Measurements from ENCODE around the gene COL7A1.
"Not testable (repeated sequence)": the region's sequence is repeated elsewhere in the genome, so short reads cannot be mapped to it uniquely, and the experiment has no call there.

Gene COL7A1

GRCh38 chr3:48536116-48536515 lies 59.0 kb downstream of the COL7A1 start:
- peaks cover 6% of the 10 kb centered on the region for H3K4me1 ChIP-seq (ENCODE audit: insufficient read depth, poor library complexity, severe bottlenecking)
- no peak; the same call in 1 of the 3 replicates for ATAC-seq (ENCODE audit: low read depth)
- TF ChIP-seq CTCF (IDR thresholded peaks at IDR 0.05; ENCODE audit: poor library complexity, severe bottlenecking): no peak
- DNase-seq (ENCODE audit: low spot score): no peak
- no peak overlapping the region for H3K4me3 ChIP-seq (ENCODE audit: severe bottlenecking)
- H3K27ac ChIP-seq (ENCODE audit: poor library complexity, severe bottlenecking): peak overlapping the region; percentile 48
- H3K9me3 ChIP-seq (ENCODE audit: severe bottlenecking): no peaks in the 10 kb centered on the region
- peaks cover 82% of the 10 kb centered on the region for H3K36me3 ChIP-seq (ENCODE audit: low read depth)
- no peaks in the 10 kb centered on the region for H3K27me3 ChIP-seq (ENCODE audit: insufficient read depth, poor library complexity, severe bottlenecking)

GRCh38 chr3:48535578-48535977 lies 59.6 kb downstream of the COL7A1 start:
- no peaks in the 10 kb centered on the region for H3K27me3 ChIP-seq (ENCODE audit: insufficient read depth, poor library complexity, severe bottlenecking)
- peak overlapping the region; percentile 48 for H3K27ac ChIP-seq (ENCODE audit: poor library complexity, severe bottlenecking)
- H3K4me1 ChIP-seq (ENCODE audit: insufficient read depth, poor library complexity, severe bottlenecking): peaks cover 6% of the 10 kb centered on the region
- H3K9me3 ChIP-seq (ENCODE audit: severe bottlenecking): no peaks in the 10 kb centered on the region
- DNase-seq (ENCODE audit: low spot score): no peak
- no peak for TF ChIP-seq CTCF (IDR thresholded peaks at IDR 0.05; ENCODE audit: poor library complexity, severe bottlenecking)
- ATAC-seq (ENCODE audit: low read depth): peak; percentile 90
- H3K4me3 ChIP-seq (ENCODE audit: severe bottlenecking): no peak overlapping the region
- H3K36me3 ChIP-seq (ENCODE audit: low read depth): peaks cover 87% of the 10 kb centered on the region

GRCh38 chr3:48532977-48533337 lies 62.2 kb downstream of the COL7A1 start:
- Histone ChIP-seq H3K9me3 (ENCODE audit: severe bottlenecking) (no peaks in the 10 kb centered on the region), H3K4me1 (ENCODE audit: insufficient read depth, poor library complexity, severe bottlenecking) (peaks cover 6% of the 10 kb centered on the region), H3K27me3 (ENCODE audit: insufficient read depth, poor library complexity, severe bottlenecking) (no peaks in the 10 kb centered on the region), H3K36me3 (ENCODE audit: low read depth) (peaks cover 92% of the 10 kb centered on the region), H3K4me3 (ENCODE audit: severe bottlenecking) (no peak overlapping the region), H3K27ac (ENCODE audit: poor library complexity, severe bottlenecking) (no peak overlapping the region)
- no peak for TF ChIP-seq CTCF (IDR thresholded peaks at IDR 0.05; ENCODE audit: poor library complexity, severe bottlenecking)
- DNase-seq (ENCODE audit: low spot score): no peak
- ATAC-seq (ENCODE audit: low read depth): no peak

- ATAC-seq (ENCODE audit: low read depth): no peak
- H3K36me3 ChIP-seq (ENCODE audit: low read depth): peaks cover 93% of the 10 kb centered on the region
- H3K9me3 ChIP-seq (ENCODE audit: severe bottlenecking): no peaks in the 10 kb centered on the region
- H3K27me3 ChIP-seq (ENCODE audit: insufficient read depth, poor library complexity, severe bottlenecking): no peaks in the 10 kb centered on the region
- no peak overlapping the region for H3K27ac ChIP-seq (ENCODE audit: poor library complexity, severe bottlenecking)
- no peak for DNase-seq (ENCODE audit: low spot score)
- peaks cover 6% of the 10 kb centered on the region for H3K4me1 ChIP-seq (ENCODE audit: insufficient read depth, poor library complexity, severe bottlenecking)
- TF ChIP-seq CTCF (IDR thresholded peaks at IDR 0.05; ENCODE audit: poor library complexity, severe bottlenecking): no peak
- H3K4me3 ChIP-seq (ENCODE audit: severe bottlenecking): no peak overlapping the region
Observed at GRCh38 chr3:48532271-48532976, 62.7 kb downstream of the COL7A1 start.

- H3K36me3 ChIP-seq (ENCODE audit: low read depth): peaks cover 82% of the 10 kb centered on the region
- not testable (repeated sequence) for H3K4me1 ChIP-seq (ENCODE audit: insufficient read depth, poor library complexity, severe bottlenecking); H3K27me3 ChIP-seq (ENCODE audit: insufficient read depth, poor library complexity, severe bottlenecking); DNase-seq (ENCODE audit: low spot score); ATAC-seq (ENCODE audit: low read depth); H3K27ac ChIP-seq (ENCODE audit: poor library complexity, severe bottlenecking); H3K9me3 ChIP-seq (ENCODE audit: severe bottlenecking); H3K4me3 ChIP-seq (ENCODE audit: severe bottlenecking)
Observed at GRCh38 chr3:48530701-48531100, 64.4 kb downstream of the COL7A1 start.
